Fibroblast of mammary gland (primary cell): ENCODE data around the gene NKX2-2.

Experiments used
- DNase-seq: peaks from one replicate; pipeline ENCODE4 v3.0.0-alpha.2; 2010; ENCODE audit warnings: low read depth
- H3K4me3 ChIP-seq: 2 replicates; pipeline ENCODE4 v1.5.1; 2011; ENCODE audit warnings: low read depth, mild to moderate bottlenecking, low read length, moderate library complexity; ENCODE audit not compliant: control insufficient read depth
- TF ChIP-seq, protein P1 (sequence below): conservative IDR thresholded peaks from 2 replicates; pipeline ENCODE4 v1.5.1; 2011; ENCODE audit warnings: low read depth, low read length, inconsistent platforms; ENCODE audit not compliant: control insufficient read depth, insufficient read depth

The NKX2-2 gene

DNA sequence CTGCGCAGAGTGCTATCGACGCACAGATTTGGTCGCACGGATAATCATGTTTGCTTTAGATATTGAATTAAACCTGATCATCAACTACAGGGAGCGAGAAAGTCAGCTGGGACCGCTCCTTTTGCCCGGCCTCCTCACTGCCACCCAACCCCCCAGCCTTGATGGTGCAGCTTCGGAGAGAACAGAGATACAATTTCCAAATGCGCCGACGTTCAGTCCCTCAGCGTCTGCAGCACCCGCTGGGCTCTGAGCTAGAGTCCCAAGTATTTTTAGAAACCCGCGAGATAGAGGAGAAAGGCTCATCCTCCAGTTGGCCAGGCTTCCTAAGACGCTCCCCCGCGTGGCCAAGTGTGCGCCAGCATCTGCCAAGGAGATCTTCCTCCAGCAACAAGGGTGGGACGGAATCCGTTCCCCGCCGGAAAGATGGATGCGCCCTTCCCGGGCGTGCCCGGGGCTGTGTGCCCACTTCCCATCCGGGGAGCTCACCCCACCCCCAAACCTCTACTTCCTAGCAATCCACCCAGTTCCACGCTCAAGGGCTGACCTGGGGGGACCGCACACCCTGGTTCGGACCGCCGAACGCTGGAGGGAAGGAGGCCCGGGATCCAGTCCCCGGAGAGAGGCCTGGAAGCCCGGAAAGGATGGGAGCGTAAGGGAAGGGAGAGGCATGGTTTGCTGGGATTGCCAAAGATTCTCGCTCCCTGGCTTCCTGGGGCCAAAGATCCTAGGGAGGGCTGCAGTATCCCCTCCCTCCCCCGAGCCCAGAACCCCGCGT, 4.1 kb downstream of the NKX2-2 start:
- TF ChIP-seq, protein P1, sequence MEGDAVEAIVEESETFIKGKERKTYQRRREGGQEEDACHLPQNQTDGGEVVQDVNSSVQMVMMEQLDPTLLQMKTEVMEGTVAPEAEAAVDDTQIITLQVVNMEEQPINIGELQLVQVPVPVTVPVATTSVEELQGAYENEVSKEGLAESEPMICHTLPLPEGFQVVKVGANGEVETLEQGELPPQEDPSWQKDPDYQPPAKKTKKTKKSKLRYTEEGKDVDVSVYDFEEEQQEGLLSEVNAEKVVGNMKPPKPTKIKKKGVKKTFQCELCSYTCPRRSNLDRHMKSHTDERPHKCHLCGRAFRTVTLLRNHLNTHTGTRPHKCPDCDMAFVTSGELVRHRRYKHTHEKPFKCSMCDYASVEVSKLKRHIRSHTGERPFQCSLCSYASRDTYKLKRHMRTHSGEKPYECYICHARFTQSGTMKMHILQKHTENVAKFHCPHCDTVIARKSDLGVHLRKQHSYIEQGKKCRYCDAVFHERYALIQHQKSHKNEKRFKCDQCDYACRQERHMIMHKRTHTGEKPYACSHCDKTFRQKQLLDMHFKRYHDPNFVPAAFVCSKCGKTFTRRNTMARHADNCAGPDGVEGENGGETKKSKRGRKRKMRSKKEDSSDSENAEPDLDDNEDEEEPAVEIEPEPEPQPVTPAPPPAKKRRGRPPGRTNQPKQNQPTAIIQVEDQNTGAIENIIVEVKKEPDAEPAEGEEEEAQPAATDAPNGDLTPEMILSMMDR: peak; percentile 12
- H3K4me3 ChIP-seq: peak overlapping the region; percentile 9
- peak; percentile 63 for DNase-seq

DNA sequence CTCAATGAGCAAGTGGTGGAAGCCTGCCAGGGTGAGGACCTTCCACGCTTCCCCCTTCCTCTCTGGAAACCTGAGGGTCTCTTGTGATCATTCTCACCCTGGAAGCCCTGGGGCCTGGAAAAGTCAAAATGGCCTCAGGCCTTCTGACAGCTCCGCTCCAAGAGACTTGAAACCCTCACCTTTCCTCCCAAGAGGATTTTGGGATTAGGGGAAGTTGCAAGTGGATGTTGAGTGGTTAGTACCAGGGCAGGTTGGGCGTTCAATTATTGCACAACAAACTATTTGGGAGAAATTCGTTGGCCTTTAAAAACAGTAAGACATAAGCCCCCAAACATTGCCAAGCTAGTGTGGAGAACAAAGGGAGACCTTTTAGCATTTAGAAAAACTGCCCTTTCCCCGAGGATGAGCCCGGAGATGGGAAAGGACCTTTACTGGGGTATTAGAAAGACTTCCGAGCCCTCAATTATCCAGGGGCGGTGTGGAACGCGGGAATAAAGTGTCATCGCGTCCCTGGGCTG, 4.7 kb downstream of the NKX2-2 start:
- DNase-seq: no peak
- TF ChIP-seq, protein P1: no peak
- no peak overlapping the region for H3K4me3 ChIP-seq

- TF ChIP-seq, protein P1: no peak
Measured at GRCh38 chr20:21508230-21509078, 5.4 kb downstream of the NKX2-2 start.

GRCh38 chr20:21507400-21508229, 6.2 kb downstream of the NKX2-2 start:
- no peak overlapping the region for H3K4me3 ChIP-seq
- DNase-seq: no peak
- TF ChIP-seq, protein P1: no peak

More at GRCh38 chr20:21508230-21509078, 5.4 kb downstream of the NKX2-2 start:
- DNase-seq: no peak
- H3K4me3 ChIP-seq: no peak overlapping the region

- DNase-seq: peak; percentile 51
- H3K4me3 ChIP-seq: peak overlapping the region; percentile 37
- TF ChIP-seq, protein P1: peak; percentile 30
Measured at GRCh38 chr20:21505810-21506530, 7.9 kb downstream of the NKX2-2 start.
